Caco-2 (cell line): ENCODE data around the gene MKRN2. TPM values are rescaled to one million over a fixed set of nuclear protein-coding genes. Genes with fewer than 3 reads are reported as not detected.
"Not testable (repeated sequence)": the region's sequence is repeated elsewhere in the genome, so short reads cannot be mapped to it uniquely, and the experiment has no call there.

Experiments used
- BruUV-seq: library from RNA; stranded (reverse); fragments of 400-500 nt; replicated peaks from 2 replicates; lab custom pipeline; 2021; lab: Mats Ljungman, UMichigan
- CTCF ChIA-PET: fragments of 300-600 bp; sonication (Branson Sonifier 250); formaldehyde crosslinking; loops from one replicate; lab custom pipeline; 2022; ENCODE audit warnings: antibody characterized with exemption; lab: Charles Lee
- POLR2A ChIA-PET: fragments of 300-600 bp; sonication (Branson Sonifier 250); formaldehyde crosslinking; loops from one replicate; lab custom pipeline; 2022; ENCODE audit warnings: antibody characterized with exemption; lab: Charles Lee
- DNase-seq, 2 experiments: peaks; one replicate each; pipeline versions ENCODE4 v3.0.0 to v3.0.0-alpha.2; 2020 to 2022
- H3K27me3 ChIP-seq: replicated peaks from 2 replicates; pipeline ENCODE4 v1.6.0; 2011; ENCODE audit warnings: low read length; ENCODE audit not compliant: control insufficient read depth, insufficient read depth
- H3K36me3 ChIP-seq: 2 replicates; pipeline ENCODE4 v1.5.1; 2011; ENCODE audit warnings: low read length; ENCODE audit not compliant: control insufficient read depth, insufficient read depth
- H3K4me1 ChIP-seq: fragments of 250-450 bp; sonication (Bioruptor Pico); 2 replicates; pipeline ENCODE4 v1.5.1; 2020; ENCODE audit warnings: mild to moderate bottlenecking
- H3K4me3 ChIP-seq: 2 replicates; pipeline ENCODE4 v1.5.1; 2011; ENCODE audit warnings: low read depth, mild to moderate bottlenecking, control low read depth, low read length
- H3K9me3 ChIP-seq: fragments of 250-450 bp; sonication (Bioruptor Pico); 2 replicates; pipeline ENCODE4 v1.5.1; 2020; ENCODE audit warnings: mild to moderate bottlenecking, moderate library complexity
- H3K27ac Mint-ChIP-seq: one replicate; pipeline ENCODE4 v1.8.0; 2022; ENCODE audit warnings: mixed read lengths; ENCODE audit not compliant: unreplicated experiment
- H3K27me3 Mint-ChIP-seq: one replicate; pipeline ENCODE4 v1.8.0; 2022; ENCODE audit warnings: mixed read lengths; ENCODE audit not compliant: insufficient read depth, unreplicated experiment
- H3K36me3 Mint-ChIP-seq: one replicate; pipeline ENCODE4 v1.8.0; 2022; ENCODE audit warnings: mild to moderate bottlenecking, mixed read lengths; ENCODE audit not compliant: insufficient read depth, unreplicated experiment
- H3K4me1 Mint-ChIP-seq: one replicate; pipeline ENCODE4 v1.8.0; 2022; ENCODE audit warnings: low read depth, mixed read lengths; ENCODE audit not compliant: unreplicated experiment
- H3K4me3 Mint-ChIP-seq: one replicate; pipeline ENCODE4 v1.8.0; 2022; ENCODE audit warnings: mild to moderate bottlenecking, moderate library complexity, mixed read lengths; ENCODE audit not compliant: unreplicated experiment
- H3K9me3 Mint-ChIP-seq: one replicate; pipeline ENCODE4 v1.8.0; 2022; ENCODE audit warnings: mixed read lengths; ENCODE audit not compliant: unreplicated experiment
- intact Hi-C: fragments of 100-400 bp; cut with micrococcal nuclease; formaldehyde crosslinking; loops from one replicate; pipeline ENCODE4 v1.10.0; 2022; ENCODE audit not compliant: unreplicated experiment
- total RNA-seq: library from RNA; stranded (reverse); gene quantifications from 2 replicates; pipeline ENCODE4 v1.2.3, GENCODE V29; 2022
- TF ChIP-seq, protein P1 (sequence below), 2 experiments: fragments of 200-600 bp in 1 of 2; IDR thresholded peaks; 1 replicate in 1 of 2; 2 replicates in 1 of 2; pipeline versions ENCODE4 v1.5.1 to v1.8.0; 2011 to 2022; ENCODE audit warnings: antibody characterized with exemption in 1 of 2, control low read depth in 1 of 2, inconsistent platforms in 1 of 2, low read depth in 1 of 2, low read length in 1 of 2, mild to moderate bottlenecking in 1 of 2, moderate library complexity in 1 of 2; ENCODE audit not compliant: insufficient read depth in 1 of 2, severe bottlenecking in 1 of 2, unreplicated experiment in 1 of 2

MKRN2 gene
- total RNA-seq, 1 experiment from 2014 or later, result 25.2 TPM

DNA sequence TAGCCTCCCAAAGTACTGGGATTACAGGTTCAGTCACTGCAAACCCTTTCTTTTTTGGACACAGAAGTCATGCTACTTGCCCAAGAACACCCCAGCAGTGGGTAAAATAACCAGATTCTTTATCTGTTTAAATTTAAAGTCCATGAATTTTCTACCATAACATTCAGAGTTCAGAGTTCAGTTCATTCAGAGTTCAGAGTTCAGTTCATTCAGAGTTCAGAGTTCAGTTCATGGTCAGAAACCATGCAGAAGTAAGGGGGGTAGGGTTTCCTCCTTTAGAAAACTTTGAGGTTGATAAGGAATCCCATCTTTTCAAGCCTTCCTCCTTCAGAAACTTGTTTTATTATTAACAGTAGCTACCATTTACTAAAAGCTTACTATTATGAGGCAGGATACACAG, 63.8 kb downstream of the MKRN2 start:
- H3K4me1 Mint-ChIP-seq, result peaks cover 16% of the 10 kb centered on the region

DNA sequence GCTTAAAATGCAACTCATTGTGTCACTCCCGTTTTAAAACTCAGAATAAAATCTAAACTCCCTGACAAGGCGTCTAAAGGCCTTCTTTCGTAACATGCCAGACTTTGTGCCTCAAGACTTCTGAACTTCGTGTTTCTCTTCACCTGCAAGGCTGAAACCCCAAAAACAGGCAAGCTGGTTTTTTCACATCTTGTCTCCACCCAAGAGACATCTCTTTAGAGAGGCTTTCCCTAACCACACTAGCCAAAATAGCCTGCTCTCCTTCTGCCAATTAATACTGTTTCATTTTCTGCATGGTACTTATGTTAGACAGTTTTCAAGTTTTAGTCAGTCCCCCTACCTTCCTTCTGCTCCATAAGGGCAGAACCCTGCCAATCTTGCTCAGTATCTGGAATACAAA, 65.4 kb downstream of the MKRN2 start:
- ChIA-PET CTCF (no interaction called here), POLR2A (no interaction called here)
- no peaks in the 10 kb centered on the region for H3K36me3 ChIP-seq
- BruUV-seq, result no TSS peak
- Mint-ChIP-seq H3K4me1 (peaks cover 20% of the 10 kb centered on the region), H3K27ac (no peak overlapping the region), H3K9me3 (no peaks in the 10 kb centered on the region), H3K27me3 (no peaks in the 10 kb centered on the region), H3K36me3 (peaks cover 7% of the 10 kb centered on the region), H3K4me3 (no peak overlapping the region)
- no peak for DNase-seq
- peaks cover 13% of the 10 kb centered on the region; the same call in 1 of the 2 replicates for H3K4me1 ChIP-seq
- H3K9me3 ChIP-seq, result no peaks in the 10 kb centered on the region
- H3K27me3 ChIP-seq, result no peaks in the 10 kb centered on the region
- H3K4me3 ChIP-seq, result no peak overlapping the region
- TF ChIP-seq, protein P1, sequence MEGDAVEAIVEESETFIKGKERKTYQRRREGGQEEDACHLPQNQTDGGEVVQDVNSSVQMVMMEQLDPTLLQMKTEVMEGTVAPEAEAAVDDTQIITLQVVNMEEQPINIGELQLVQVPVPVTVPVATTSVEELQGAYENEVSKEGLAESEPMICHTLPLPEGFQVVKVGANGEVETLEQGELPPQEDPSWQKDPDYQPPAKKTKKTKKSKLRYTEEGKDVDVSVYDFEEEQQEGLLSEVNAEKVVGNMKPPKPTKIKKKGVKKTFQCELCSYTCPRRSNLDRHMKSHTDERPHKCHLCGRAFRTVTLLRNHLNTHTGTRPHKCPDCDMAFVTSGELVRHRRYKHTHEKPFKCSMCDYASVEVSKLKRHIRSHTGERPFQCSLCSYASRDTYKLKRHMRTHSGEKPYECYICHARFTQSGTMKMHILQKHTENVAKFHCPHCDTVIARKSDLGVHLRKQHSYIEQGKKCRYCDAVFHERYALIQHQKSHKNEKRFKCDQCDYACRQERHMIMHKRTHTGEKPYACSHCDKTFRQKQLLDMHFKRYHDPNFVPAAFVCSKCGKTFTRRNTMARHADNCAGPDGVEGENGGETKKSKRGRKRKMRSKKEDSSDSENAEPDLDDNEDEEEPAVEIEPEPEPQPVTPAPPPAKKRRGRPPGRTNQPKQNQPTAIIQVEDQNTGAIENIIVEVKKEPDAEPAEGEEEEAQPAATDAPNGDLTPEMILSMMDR (IDR thresholded peaks at IDR 0.05; ENCODE audit: insufficient read depth in 1 of 2, low read depth in 1 of 2, low read length in 1 of 2, severe bottlenecking in 1 of 2, unreplicated experiment in 1 of 2), result no peak
- intact Hi-C loops, result no loop called here

More for the DNA sequence above, 63.8 kb downstream of the MKRN2 start:
- Mint-ChIP-seq H3K9me3 (no peaks in the 10 kb centered on the region), H3K27me3 (no peaks in the 10 kb centered on the region), H3K36me3 (peaks cover 22% of the 10 kb centered on the region), H3K4me3 (no peak overlapping the region), H3K27ac (no peak overlapping the region)
- Histone ChIP-seq H3K9me3 (no peaks in the 10 kb centered on the region), H3K4me1 (peaks cover 13% of the 10 kb centered on the region; the same call in 1 of the 2 replicates), H3K4me3 (no peak overlapping the region), H3K36me3 (no peaks in the 10 kb centered on the region), H3K27me3 (no peaks in the 10 kb centered on the region)
- no peak for DNase-seq
- TF ChIP-seq, protein P1 (IDR thresholded peaks at IDR 0.05; ENCODE audit: insufficient read depth in 1 of 2, low read depth in 1 of 2, low read length in 1 of 2, severe bottlenecking in 1 of 2, unreplicated experiment in 1 of 2), result no peak
- intact Hi-C loops, result no loop called here
- BruUV-seq, result no TSS peak
- ChIA-PET POLR2A (no interaction called here), CTCF (no interaction called here)

DNA sequence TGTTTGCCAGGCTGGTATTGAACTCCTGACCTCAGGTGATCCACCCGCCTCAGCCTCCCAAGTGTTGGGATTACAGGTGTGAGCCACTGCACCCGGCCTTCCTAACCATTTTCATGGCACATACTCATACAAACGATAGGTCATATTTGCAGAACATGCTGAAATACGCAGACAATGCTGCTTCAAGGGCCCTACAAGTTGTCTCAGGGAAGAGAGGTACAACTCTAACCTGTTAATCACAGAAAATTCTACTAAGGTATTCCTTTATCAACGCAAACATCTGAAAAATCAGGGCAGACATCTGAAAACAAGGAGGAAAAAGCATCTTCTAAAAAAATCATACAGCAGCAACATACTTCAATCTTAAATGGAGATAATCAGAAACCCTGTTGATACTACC, 67.2 kb downstream of the MKRN2 start:
- no peak for DNase-seq
- no peaks in the 10 kb centered on the region for H3K36me3 ChIP-seq
- no peaks in the 10 kb centered on the region for H3K9me3 ChIP-seq
- H3K27me3 Mint-ChIP-seq, result no peaks in the 10 kb centered on the region
- H3K36me3 Mint-ChIP-seq, result peaks cover 5% of the 10 kb centered on the region
- H3K27ac Mint-ChIP-seq, result no peak overlapping the region
- peaks cover 24% of the 10 kb centered on the region for H3K4me1 Mint-ChIP-seq
- H3K27me3 ChIP-seq, result no peaks in the 10 kb centered on the region
- H3K4me3 Mint-ChIP-seq, result no peak overlapping the region
- ChIA-PET CTCF (no interaction called here), POLR2A (no interaction called here)
- TF ChIP-seq, protein P1 (IDR thresholded peaks at IDR 0.05; ENCODE audit: insufficient read depth in 1 of 2, low read depth in 1 of 2, low read length in 1 of 2, severe bottlenecking in 1 of 2, unreplicated experiment in 1 of 2), result no peak
- no peaks in the 10 kb centered on the region for H3K9me3 Mint-ChIP-seq
- H3K4me3 ChIP-seq, result no peak overlapping the region
- peaks cover 13% of the 10 kb centered on the region; the same call in 1 of the 2 replicates for H3K4me1 ChIP-seq
- intact Hi-C loops, result no loop called here
- no TSS peak for BruUV-seq

DNA sequence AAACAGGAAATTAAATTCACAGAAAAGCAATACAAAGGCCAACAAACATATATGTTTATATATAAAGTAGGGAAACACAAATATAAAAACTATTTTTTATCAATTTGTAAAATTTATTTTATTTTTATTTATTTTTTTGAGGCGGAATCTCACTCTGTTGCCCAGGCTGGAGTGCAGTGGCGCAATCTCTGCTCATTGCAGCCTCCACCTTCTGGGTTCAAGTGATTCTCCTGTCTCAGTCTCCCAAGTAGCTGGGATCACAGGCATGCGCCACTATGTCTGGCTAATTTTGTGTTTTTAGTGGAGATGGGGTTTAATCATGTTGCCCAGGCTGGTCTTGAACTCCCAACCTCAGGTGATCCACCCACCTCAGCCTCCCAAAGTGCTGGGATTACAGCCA, 68.1 kb downstream of the MKRN2 start:
- BruUV-seq, H3K9me3 ChIP-seq, H3K9me3 Mint-ChIP-seq, H3K27me3 ChIP-seq, H3K4me3 ChIP-seq, POLR2A ChIA-PET, CTCF ChIA-PET, H3K4me3 Mint-ChIP-seq, H3K36me3 Mint-ChIP-seq, H3K27ac Mint-ChIP-seq, DNase-seq, H3K36me3 ChIP-seq, H3K27me3 Mint-ChIP-seq, intact Hi-C loops: not testable (repeated sequence)
- H3K4me1 Mint-ChIP-seq, result peaks cover 24% of the 10 kb centered on the region
- peaks cover 14% of the 10 kb centered on the region for H3K4me1 ChIP-seq
